ENCODE measurements around the gene PLA2G3. TPM values are rescaled to one million over a fixed set of nuclear protein-coding genes. Genes with fewer than 3 reads are reported as not detected.

Gene PLA2G3
- total RNA-seq, 1 donor from 2014 or later = 1.3 TPM

DNA sequence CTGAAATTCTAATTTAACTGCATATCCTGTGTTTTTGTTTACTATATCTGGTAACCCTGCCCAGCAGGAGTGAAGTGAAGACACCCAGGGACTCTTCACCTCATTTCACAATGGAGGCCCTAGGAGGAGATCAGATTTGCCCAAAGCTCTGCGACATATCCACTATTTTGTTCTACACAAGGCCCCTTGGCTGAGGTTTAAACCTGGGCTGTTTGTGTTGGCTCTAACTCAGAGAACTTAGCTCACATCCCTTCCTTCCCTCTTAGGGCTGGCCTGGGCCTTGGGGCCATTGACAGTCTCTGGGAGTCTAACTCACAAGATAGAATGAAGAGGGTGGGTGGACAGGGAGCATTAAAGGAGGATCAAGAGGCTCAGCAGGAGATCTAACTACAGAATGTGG is 8.2 kb upstream of the PLA2G3 start:
- DNase-seq = no peak
- H3K27ac Mint-ChIP-seq (ENCODE audit: unreplicated experiment) = no peak overlapping the region
- no peaks in the 10 kb centered on the region for H3K36me3 Mint-ChIP-seq (ENCODE audit: unreplicated experiment)
- TF ChIP-seq, protein P1, sequence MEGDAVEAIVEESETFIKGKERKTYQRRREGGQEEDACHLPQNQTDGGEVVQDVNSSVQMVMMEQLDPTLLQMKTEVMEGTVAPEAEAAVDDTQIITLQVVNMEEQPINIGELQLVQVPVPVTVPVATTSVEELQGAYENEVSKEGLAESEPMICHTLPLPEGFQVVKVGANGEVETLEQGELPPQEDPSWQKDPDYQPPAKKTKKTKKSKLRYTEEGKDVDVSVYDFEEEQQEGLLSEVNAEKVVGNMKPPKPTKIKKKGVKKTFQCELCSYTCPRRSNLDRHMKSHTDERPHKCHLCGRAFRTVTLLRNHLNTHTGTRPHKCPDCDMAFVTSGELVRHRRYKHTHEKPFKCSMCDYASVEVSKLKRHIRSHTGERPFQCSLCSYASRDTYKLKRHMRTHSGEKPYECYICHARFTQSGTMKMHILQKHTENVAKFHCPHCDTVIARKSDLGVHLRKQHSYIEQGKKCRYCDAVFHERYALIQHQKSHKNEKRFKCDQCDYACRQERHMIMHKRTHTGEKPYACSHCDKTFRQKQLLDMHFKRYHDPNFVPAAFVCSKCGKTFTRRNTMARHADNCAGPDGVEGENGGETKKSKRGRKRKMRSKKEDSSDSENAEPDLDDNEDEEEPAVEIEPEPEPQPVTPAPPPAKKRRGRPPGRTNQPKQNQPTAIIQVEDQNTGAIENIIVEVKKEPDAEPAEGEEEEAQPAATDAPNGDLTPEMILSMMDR (IDR thresholded peaks at IDR 0.05; ENCODE audit: partially characterized antibody, unreplicated experiment) = no peak
- no peaks in the 10 kb centered on the region for H3K4me1 Mint-ChIP-seq (ENCODE audit: low read depth, unreplicated experiment)
- no peak overlapping the region for H3K4me3 Mint-ChIP-seq (ENCODE audit: unreplicated experiment)
- H3K27me3 Mint-ChIP-seq (ENCODE audit: unreplicated experiment) = peaks cover 2% of the 10 kb centered on the region
- H3K9me3 Mint-ChIP-seq (ENCODE audit: unreplicated experiment) = peaks cover 4% of the 10 kb centered on the region

DNA sequence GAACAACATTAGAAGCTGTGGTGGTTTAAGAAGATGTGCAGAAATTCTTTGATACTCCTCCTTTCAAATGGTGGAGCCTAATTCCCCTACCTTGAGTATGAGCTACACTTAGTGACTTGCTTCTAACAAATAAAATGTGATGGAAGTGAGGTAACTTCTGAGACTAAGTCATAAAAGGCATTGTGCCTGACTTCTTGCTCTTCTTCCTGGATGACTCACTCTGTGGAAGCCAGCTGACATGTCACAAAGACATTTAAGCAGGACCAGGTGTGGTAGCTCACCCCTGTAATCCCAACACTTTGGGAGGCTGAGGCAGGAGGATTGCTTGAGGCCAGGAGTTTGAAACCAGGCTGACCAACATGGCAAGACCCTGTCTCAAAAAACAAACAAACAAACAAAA is 3.9 kb upstream of the PLA2G3 start:
- TF ChIP-seq, protein P1 (IDR thresholded peaks at IDR 0.05; ENCODE audit: partially characterized antibody, unreplicated experiment) = no peak
- Mint-ChIP-seq H3K27ac (ENCODE audit: unreplicated experiment) (no peak overlapping the region), H3K36me3 (ENCODE audit: unreplicated experiment) (no peaks in the 10 kb centered on the region), H3K27me3 (ENCODE audit: unreplicated experiment) (peaks cover 2% of the 10 kb centered on the region), H3K4me3 (ENCODE audit: unreplicated experiment) (no peak overlapping the region), H3K4me1 (ENCODE audit: low read depth, unreplicated experiment) (peaks cover 2% of the 10 kb centered on the region), H3K9me3 (ENCODE audit: unreplicated experiment) (peaks cover 4% of the 10 kb centered on the region)
- no peak for DNase-seq

DNA sequence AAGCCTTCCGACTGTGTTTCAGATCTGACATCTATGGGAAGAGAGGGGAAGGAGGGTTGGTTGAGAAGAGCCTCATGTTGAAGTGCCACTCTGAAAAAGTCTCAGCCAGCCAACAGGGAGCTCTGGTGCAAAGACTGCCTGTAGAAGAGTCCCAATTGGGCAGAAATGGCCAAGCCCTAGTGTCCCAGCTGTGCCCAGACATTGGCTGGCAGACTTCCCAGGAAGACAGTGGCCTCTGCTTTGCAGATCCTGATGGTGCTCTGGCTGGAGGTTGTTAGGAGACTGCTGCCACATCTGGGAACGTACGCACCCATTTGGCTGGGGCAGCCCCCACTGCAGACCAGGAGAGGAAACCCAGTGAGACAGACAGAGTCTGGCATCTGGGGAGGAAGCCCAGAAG is 3.2 kb upstream of the PLA2G3 start:
- Mint-ChIP-seq H3K27me3 (ENCODE audit: unreplicated experiment) (peaks cover 3% of the 10 kb centered on the region), H3K36me3 (ENCODE audit: unreplicated experiment) (no peaks in the 10 kb centered on the region), H3K4me3 (ENCODE audit: unreplicated experiment) (no peak overlapping the region), H3K27ac (ENCODE audit: unreplicated experiment) (no peak overlapping the region), H3K4me1 (ENCODE audit: low read depth, unreplicated experiment) (peaks cover 2% of the 10 kb centered on the region), H3K9me3 (ENCODE audit: unreplicated experiment) (peaks cover 4% of the 10 kb centered on the region)
- TF ChIP-seq, protein P1 (IDR thresholded peaks at IDR 0.05; ENCODE audit: partially characterized antibody, unreplicated experiment) = no peak
- no peak for DNase-seq

DNA sequence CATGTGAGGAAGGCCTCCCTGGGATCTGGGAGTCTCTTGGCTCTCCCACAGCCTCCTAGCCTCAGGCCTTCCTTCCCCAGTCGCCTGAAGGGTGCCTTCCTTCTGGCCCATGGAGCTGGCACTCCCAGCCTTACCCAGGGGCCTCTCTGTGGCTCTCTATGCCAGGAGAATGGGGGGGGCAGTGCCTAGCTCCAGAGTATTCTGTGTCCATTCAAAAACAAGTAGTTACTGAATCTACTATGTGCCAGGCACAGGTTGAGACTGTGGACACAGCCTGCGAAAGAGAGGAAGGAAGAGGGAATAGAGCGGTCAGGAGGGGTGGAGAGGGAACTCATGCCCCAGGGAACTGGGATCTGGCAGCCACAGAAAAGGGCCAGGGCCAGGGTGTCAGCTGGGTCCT is 2.7 kb upstream of the PLA2G3 start:
- Mint-ChIP-seq H3K4me3 (ENCODE audit: unreplicated experiment) (no peak overlapping the region), H3K4me1 (ENCODE audit: low read depth, unreplicated experiment) (peaks cover 2% of the 10 kb centered on the region), H3K9me3 (ENCODE audit: unreplicated experiment) (peaks cover 4% of the 10 kb centered on the region), H3K36me3 (ENCODE audit: unreplicated experiment) (no peaks in the 10 kb centered on the region), H3K27ac (ENCODE audit: unreplicated experiment) (no peak overlapping the region), H3K27me3 (ENCODE audit: unreplicated experiment) (peaks cover 3% of the 10 kb centered on the region)
- DNase-seq = no peak
- TF ChIP-seq, protein P1 (IDR thresholded peaks at IDR 0.05; ENCODE audit: partially characterized antibody, unreplicated experiment) = no peak

DNA sequence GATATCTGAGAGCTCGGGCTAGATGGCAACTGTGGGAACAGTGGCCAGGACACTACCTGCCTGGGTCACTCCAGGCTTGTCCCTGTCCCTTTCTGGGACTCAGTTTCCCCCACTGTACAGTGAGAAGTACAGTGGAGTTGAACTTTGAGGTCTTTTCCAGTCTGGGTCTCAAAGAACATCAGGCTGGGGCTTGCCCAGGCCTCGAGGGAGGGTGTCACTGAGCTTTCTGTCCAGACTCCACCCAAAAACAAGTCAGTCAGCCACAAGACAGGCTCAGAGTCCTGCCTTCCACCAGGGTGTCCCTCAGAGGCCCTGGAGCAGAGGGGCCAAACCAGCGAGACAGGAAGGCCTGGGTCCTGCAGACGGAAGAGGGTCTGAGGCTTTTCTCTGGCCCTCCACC is 2.0 kb upstream of the PLA2G3 start:
- peaks cover 4% of the 10 kb centered on the region for H3K27me3 Mint-ChIP-seq (ENCODE audit: unreplicated experiment)
- no peaks in the 10 kb centered on the region for H3K36me3 Mint-ChIP-seq (ENCODE audit: unreplicated experiment)
- H3K4me3 Mint-ChIP-seq (ENCODE audit: unreplicated experiment) = no peak overlapping the region
- peaks cover 4% of the 10 kb centered on the region for H3K9me3 Mint-ChIP-seq (ENCODE audit: unreplicated experiment)
- H3K4me1 Mint-ChIP-seq (ENCODE audit: low read depth, unreplicated experiment) = peaks cover 2% of the 10 kb centered on the region
- H3K27ac Mint-ChIP-seq (ENCODE audit: unreplicated experiment) = no peak overlapping the region
- DNase-seq = no peak
- TF ChIP-seq, protein P1 (IDR thresholded peaks at IDR 0.05; ENCODE audit: partially characterized antibody, unreplicated experiment) = no peak
